ENCODE data around the gene ICA1. TPM values are rescaled to one million over a fixed set of nuclear protein-coding genes. Genes with fewer than 3 reads are reported as not detected.

Gene ICA1
- total RNA-seq, 1 experiment from 2014 or later: 28.8 TPM

GRCh38 chr7:8070451-8071180 lies 191.4 kb downstream of the ICA1 start:
- H3K27ac Mint-ChIP-seq: no peak overlapping the region; a peak in 1 of 7 replicates
- no peak overlapping the region for H3K4me3 Mint-ChIP-seq
- Histone ChIP-seq H2BK5ac (ENCODE audit: insufficient read length, low read length) (no peak overlapping the region), H3K23me2 (ENCODE audit: insufficient read length, low read depth, low read length, poor library complexity, severe bottlenecking) (no peaks in the 10 kb centered on the region), H2AK5ac (ENCODE audit: insufficient read length, low read length) (no peak overlapping the region), H3K27ac (ENCODE audit: insufficient read length, low read depth, low read length) (no peak overlapping the region), H3K79me2 (ENCODE audit: insufficient read depth, low read length) (no peaks in the 10 kb centered on the region), H3K27me3 (ENCODE audit: insufficient read depth, low read length) (no peaks in the 10 kb centered on the region), H3K4me2 (ENCODE audit: insufficient read depth, insufficient read length, low read length) (no peak overlapping the region), H2AFZ (ENCODE audit: low read length) (no peak overlapping the region), H3K9ac (ENCODE audit: extremely low read depth, insufficient read length, low read length) (no peak overlapping the region), H3K18ac (ENCODE audit: insufficient read length, low read depth, low read length) (no peak overlapping the region), H4K20me1 (ENCODE audit: control insufficient read depth, insufficient read depth, insufficient read length) (no peaks in the 10 kb centered on the region), H3K56ac (ENCODE audit: insufficient read length, low read depth, low read length) (no peak overlapping the region), H2BK20ac (ENCODE audit: low read depth, low read length, poor library complexity, severe bottlenecking) (no peak overlapping the region), H4K8ac (replicated peaks; ENCODE audit: insufficient read length, low read depth, low read length) (no peak overlapping the region), H4K91ac (ENCODE audit: insufficient read length, low read depth, low read length) (no peak overlapping the region), H3K23ac (ENCODE audit: insufficient read length, low read depth, low read length) (no peak overlapping the region), H3K9me3 (ENCODE audit: control insufficient read depth, low read depth, low read length) (no peaks in the 10 kb centered on the region), H2BK15ac (ENCODE audit: low read depth, low read length) (no peak overlapping the region), H3K14ac (ENCODE audit: insufficient read depth, low read length) (no peak overlapping the region), H3K4ac (ENCODE audit: low read depth, low read length) (no peak overlapping the region), H3K4me1 (ENCODE audit: insufficient read depth, low read length) (peaks cover 3% of the 10 kb centered on the region), H2BK12ac (ENCODE audit: insufficient read length, low read depth, low read length) (no peak overlapping the region), H4K5ac (ENCODE audit: insufficient read length, low read depth, low read length) (no peak overlapping the region), H2BK120ac (ENCODE audit: low read depth, low read length, poor library complexity, severe bottlenecking) (no peak overlapping the region), H3T11ph (ENCODE audit: low read length) (no peak overlapping the region), H3K79me1 (ENCODE audit: insufficient read depth, low read depth, low read length, poor library complexity, severe bottlenecking) (peaks cover 2% of the 10 kb centered on the region)
- DNase-seq: no peak
- H3K27me3 Mint-ChIP-seq (ENCODE audit: low read depth): no peaks in the 10 kb centered on the region
- no CpG with 5 or more reads among the region's 9 CpGs for WGBS (ENCODE audit: extremely low coverage, insufficient read length, low lambda C conversion rate)
- TF ChIP-seq CTCF (conservative IDR thresholded peaks at IDR 0.05): no peak
- H3K9me3 Mint-ChIP-seq: no peaks in the 10 kb centered on the region
- peaks cover 3 to 6% (median 5%) of the 10 kb centered on the region in 3 experiments; a peak in 4 of 7 replicates for H3K36me3 Mint-ChIP-seq (ENCODE audit: insufficient read depth in 1 of 3, low read depth in 3 of 3)
- H3K4me1 Mint-ChIP-seq: peaks cover 31 to 32% of the 10 kb centered on the region in 2 experiments

Measured in H9 (cell line).